ENCODE data around the gene ASCC1.

The ASCC1 gene

GRCh38 chr10:72176701-72177100 is 39.4 kb downstream of the ASCC1 start:
- H3K4me3 ChIP-seq (ENCODE audit: low read depth in 1 of 2, low read length in 2 of 2), result no peak overlapping the region
- H2AFZ ChIP-seq (ENCODE audit: low read depth, low read length), result no peak overlapping the region
- H3K79me2 ChIP-seq (ENCODE audit: insufficient read depth, low read length), result no peaks in the 10 kb centered on the region
- ATAC-seq (ENCODE audit: insufficient read depth, low read depth) (no peak), DNase-seq (no peak)
- H3K4me1 ChIP-seq (ENCODE audit: insufficient read depth, low read length), result no peaks in the 10 kb centered on the region
- H3K9ac ChIP-seq (ENCODE audit: low read depth, low read length), result no peak overlapping the region
- peaks cover 29% of the 10 kb centered on the region; the same call in 1 of the 2 replicates for H3K36me3 ChIP-seq (ENCODE audit: insufficient read depth, low read length)
- no peak for TF ChIP-seq CTCF (IDR thresholded peaks at IDR 0.05; ENCODE audit: borderline replicate concordance, extremely low read depth, low read length, poor library complexity, severe bottlenecking)
- no peak overlapping the region for H3K4me2 ChIP-seq (ENCODE audit: insufficient read depth, low read length)
- H4K20me1 ChIP-seq (ENCODE audit: insufficient read depth, low read length), result no peaks in the 10 kb centered on the region
- no peaks in the 10 kb centered on the region for H3K27me3 ChIP-seq (ENCODE audit: insufficient read depth, low read length, poor library complexity)
- H3K27ac ChIP-seq (ENCODE audit: low read length), result no peak overlapping the region
- H3K9me3 ChIP-seq (ENCODE audit: insufficient read depth, low read length, severe bottlenecking), result no peaks in the 10 kb centered on the region

- H3K27me3 ChIP-seq (ENCODE audit: insufficient read depth, low read length, poor library complexity), result no peaks in the 10 kb centered on the region
- no peak overlapping the region for H3K9ac ChIP-seq (ENCODE audit: low read depth, low read length)
- no peak overlapping the region for H3K4me3 ChIP-seq (ENCODE audit: low read depth in 1 of 2, low read length in 2 of 2)
- DNase-seq (no peak), ATAC-seq (ENCODE audit: insufficient read depth, low read depth) (no peak)
- H3K4me1 ChIP-seq (ENCODE audit: insufficient read depth, low read length), result no peaks in the 10 kb centered on the region
- no peaks in the 10 kb centered on the region for H4K20me1 ChIP-seq (ENCODE audit: insufficient read depth, low read length)
- H3K79me2 ChIP-seq (ENCODE audit: insufficient read depth, low read length), result no peaks in the 10 kb centered on the region
- no peaks in the 10 kb centered on the region for H3K9me3 ChIP-seq (ENCODE audit: insufficient read depth, low read length, severe bottlenecking)
- TF ChIP-seq CTCF (IDR thresholded peaks at IDR 0.05; ENCODE audit: borderline replicate concordance, extremely low read depth, low read length, poor library complexity, severe bottlenecking) (no peak), EZH2 (IDR thresholded peaks at IDR 0.05; ENCODE audit: borderline replicate concordance, low read depth, low read length, severe bottlenecking) (no peak)
- H3K27ac ChIP-seq (ENCODE audit: low read length), result no peak overlapping the region
- no peak overlapping the region for H3K4me2 ChIP-seq (ENCODE audit: insufficient read depth, low read length)
- H2AFZ ChIP-seq (ENCODE audit: low read depth, low read length), result no peak overlapping the region
- H3K36me3 ChIP-seq (ENCODE audit: insufficient read depth, low read length), result peaks cover 29% of the 10 kb centered on the region; the same call in 1 of the 2 replicates
Observed at GRCh38 chr10:72175149-72175548, 40.9 kb downstream of the ASCC1 start.

GRCh38 chr10:72174297-72174662 is 41.8 kb downstream of the ASCC1 start:
- Histone ChIP-seq H3K4me2 (ENCODE audit: insufficient read depth, low read length) (no peak overlapping the region), H3K4me1 (ENCODE audit: insufficient read depth, low read length) (no peaks in the 10 kb centered on the region)
- no peak for ATAC-seq (ENCODE audit: insufficient read depth, low read depth)

More at GRCh38 chr10:72174297-72174662, 41.8 kb downstream of the ASCC1 start:
- Histone ChIP-seq H2AFZ (ENCODE audit: low read depth, low read length) (no peak overlapping the region), H3K79me2 (ENCODE audit: insufficient read depth, low read length) (no peaks in the 10 kb centered on the region), H3K9ac (ENCODE audit: low read depth, low read length) (no peak overlapping the region), H3K27me3 (ENCODE audit: insufficient read depth, low read length, poor library complexity) (no peaks in the 10 kb centered on the region), H4K20me1 (ENCODE audit: insufficient read depth, low read length) (no peaks in the 10 kb centered on the region), H3K36me3 (ENCODE audit: insufficient read depth, low read length) (peaks cover 25% of the 10 kb centered on the region; the same call in 1 of the 2 replicates), H3K9me3 (ENCODE audit: insufficient read depth, low read length, severe bottlenecking) (no peaks in the 10 kb centered on the region), H3K4me3 (ENCODE audit: low read depth in 1 of 2, low read length in 2 of 2) (no peak overlapping the region), H3K27ac (ENCODE audit: low read length) (no peak overlapping the region)
- TF ChIP-seq EZH2 (IDR thresholded peaks at IDR 0.05; ENCODE audit: borderline replicate concordance, low read depth, low read length, severe bottlenecking), result no peak
- TF ChIP-seq CTCF (IDR thresholded peaks at IDR 0.05; ENCODE audit: borderline replicate concordance, extremely low read depth, low read length, poor library complexity, severe bottlenecking), result no peak
- DNase-seq, result no peak

Data from DND-41 (cell line).